Pancreas (tissue), 10 donors: ENCODE results near the gene MTARC2. TPM values are rescaled to one million over a fixed set of nuclear protein-coding genes. Genes with fewer than 3 reads are reported as not detected.
A peak's percentile ranks its signal among the peaks of the same experiment; 100 is the strongest.

Experiments used
- ATAC-seq, 4 donors: fragments of 200-7000 bp; cut with Tn5 transposase; one replicate each; pipeline versions ENCODE4 v1.8.0 to v1.9.1; 2020; ENCODE audit warnings: mild to moderate bottlenecking in 4 of 4, moderate library complexity in 4 of 4
- DNase-seq, 6 donors: peaks; one replicate each; pipeline ENCODE4 v3.0.0-alpha.2; 2020
- FAIRE-seq: peaks from 2 replicates; lab custom pipeline; 2012; peaks lifted over from hg19 to GRCh38; lab: Jason Lieb, UNC
- H3K27ac ChIP-seq, 4 donors: fragments of 200-600 bp; sonication (generic); 1 replicate in 3 of 4; 2 replicates in 1 of 4; pipeline versions ENCODE4 v1.5.0 to v1.8.0; 2020
- H3K27me3 ChIP-seq, 4 donors: fragments of 200-600 bp; one replicate each; pipeline ENCODE4 v1.8.0; 2021
- H3K36me3 ChIP-seq, 3 donors: fragments of 200-600 bp; sonication (generic) in 1 of 3; one replicate each; pipeline versions ENCODE4 v1.5.0 to v1.8.0; 2020 to 2021
- H3K4me1 ChIP-seq, 3 donors: fragments of 200-600 bp; one replicate each; pipeline ENCODE4 v1.8.0; 2021
- H3K4me3 ChIP-seq, 4 donors: fragments of 200-600 bp; sonication (generic) in 2 of 4; one replicate each; pipeline versions ENCODE4 v1.5.0 to v1.8.0; 2020 to 2021
- H3K9me3 ChIP-seq, 4 donors: fragments of 200-600 bp; one replicate each; pipeline ENCODE4 v1.8.0; 2021
- CTCF ChIP-seq, 4 donors: fragments of 200-600 bp; sonication (generic) in 3 of 4; IDR thresholded peaks; one replicate each; pipeline versions ENCODE4 v1.5.0 to v1.8.0; 2021; ENCODE audit warnings: antibody characterized with exemption in 4 of 4
- WGBS, 2 donors: extraction: QIAGEN DNeasy Blood & Tissue Kit; methylation state at CpG; one replicate each; pipeline ENCODE4 v1.1.7; 2013; 5-methylcytosine and 5-hydroxymethylcytosine counted together
- intact Hi-C, 3 donors: fragments of 100-400 bp; cut with DNase I; formaldehyde crosslinking; loops; one replicate each; pipeline versions ENCODE4 v1.11.1 to v1.14.2; 2022
- polyA plus RNA-seq, 2 donors: library from polyadenylated mRNA; stranded (reverse); fragments of 200-250 nt; gene quantifications; one replicate each; pipeline ENCODE4 v1.2.3, GENCODE V29; 2013
- total RNA-seq, 6 donors: library from RNA; stranded (reverse); fragmentation: NEBNext Ultra II Directional in 4 of 6; extraction: Animal tissue kit (Norgen Biotek cat#: 25700) in 4 of 6; gene quantifications; one replicate each; pipeline versions ENCODE4 v1.2.1 to v1.2.4, GENCODE V29; 2021 to 2023
- donor health status: healthy with polysubstance abuse.
- donor health status: DM: no; HTN: no; CAD: no; lungs with moderate emphysema.
- donor health status: DM: no; HTN: no; CAD: no.
- donor health status: control.
- donor health status: control.
- donor health status: Bipolar disorder and iron deficiency.
- donor health status: DM: yes; HTN: yes; CAD: no.
- donor health status: DM: no; HTN: no; CAD: no.
- donor health status: DM: no; HTN: no; CAD: no.
- donor health status: DM: yes; HTN: yes; CAD: no.

The MTARC2 gene
- total and polyA plus RNA-seq, 8 donors: 12.2 to 27.0 (median 16.6) TPM

- Histone ChIP-seq H3K9me3 (no peaks in the 10 kb centered on the region), H3K27me3 (no peaks in the 10 kb centered on the region), H3K27ac (no peak overlapping the region), H3K4me3 (no peak overlapping the region), H3K36me3 (no peaks in the 10 kb centered on the region), H3K4me1 (peaks cover 20 to 28% (median 21%) of the 10 kb centered on the region in 3 donors)
- ATAC-seq: no peak
- DNase-seq: no peak
- 91 to 93% methylated on average over 3 of the region's 3 CpGs for WGBS, 2 donors
- no peak for TF ChIP-seq CTCF (IDR thresholded peaks at IDR 0.05)
- FAIRE-seq: no peak
- intact Hi-C loops: no loop called here
Measured at GRCh38 chr1:220746851-220747250, 1.3 kb upstream of the MTARC2 start.

GRCh38 chr1:220747437-220748088 is 559 bp upstream of the MTARC2 start:
- Histone ChIP-seq H3K27me3 (no peaks in the 10 kb centered on the region), H3K27ac (peak overlapping the region; percentile 82 to 96 (median 88)), H3K36me3 (no peaks in the 10 kb centered on the region), H3K4me1 (peaks cover 22 to 32% (median 23%) of the 10 kb centered on the region in 3 donors), H3K4me3 (peak overlapping the region; percentile 55 to 82 (median 72)), H3K9me3 (no peaks in the 10 kb centered on the region)
- TF ChIP-seq CTCF (IDR thresholded peaks at IDR 0.05): no peak
- no peak for DNase-seq
- 9 to 14% methylated on average over 18 of the region's 18 CpGs for WGBS, 2 donors
- FAIRE-seq: no peak
- intact Hi-C loops: no loop called here
- peak in 1 of 4 donors; percentile 16 for ATAC-seq

- Histone ChIP-seq H3K4me1 (peaks cover 22 to 32% (median 23%) of the 10 kb centered on the region in 3 donors), H3K27me3 (no peaks in the 10 kb centered on the region), H3K36me3 (no peaks in the 10 kb centered on the region), H3K9me3 (no peaks in the 10 kb centered on the region), H3K27ac (peak overlapping the region; percentile 82 to 96 (median 88)), H3K4me3 (peak overlapping the region; percentile 55 to 82 (median 72))
- FAIRE-seq (no peak), DNase-seq (no peak), ATAC-seq (no peak)
- no peak for TF ChIP-seq CTCF (IDR thresholded peaks at IDR 0.05)
- intact Hi-C loops: no loop called here
- WGBS, 2 donors: 0 to 3% methylated on average over 3 of the region's 3 CpGs
Measured at GRCh38 chr1:220748936-220749335, 814 bp downstream of the MTARC2 start.

- Histone ChIP-seq H3K4me1 (peaks cover 22 to 32% (median 23%) of the 10 kb centered on the region in 3 donors), H3K36me3 (peaks cover 0 to 1% (median 0%) of the 10 kb centered on the region in 3 donors), H3K4me3 (peak overlapping the region in 2 of 4 donors; percentile 5 to 82), H3K27ac (peak overlapping the region in 2 of 4 donors; percentile 93 to 96), H3K9me3 (no peaks in the 10 kb centered on the region), H3K27me3 (no peaks in the 10 kb centered on the region)
- no peak for FAIRE-seq
- WGBS, 2 donors: 14 to 15% methylated on average over 6 of the region's 6 CpGs
- no peak for TF ChIP-seq CTCF (IDR thresholded peaks at IDR 0.05)
- no peak for ATAC-seq
- intact Hi-C loops: no loop called here
- DNase-seq: no peak
Measured at GRCh38 chr1:220750131-220750515, 2.0 kb downstream of the MTARC2 start.

GRCh38 chr1:220751111-220751510 is 3.0 kb downstream of the MTARC2 start:
- H3K36me3 ChIP-seq: peaks cover 0 to 10% (median 3%) of the 10 kb centered on the region in 3 donors
- 22 to 24% methylated on average over 2 of the region's 2 CpGs for WGBS, 2 donors
- no peak for FAIRE-seq
- H3K9me3 ChIP-seq: no peaks in the 10 kb centered on the region
- H3K4me1 ChIP-seq: peaks cover 22 to 32% (median 23%) of the 10 kb centered on the region in 3 donors
- peak overlapping the region in 1 of 4 donors; percentile 82 for H3K4me3 ChIP-seq
- H3K27me3 ChIP-seq: no peaks in the 10 kb centered on the region
- intact Hi-C loops: no loop called here
- H3K27ac ChIP-seq: peak overlapping the region; percentile 16 to 96 (median 68)
- peak in 2 of 6 donors; percentile 44 to 67 for DNase-seq
- peak in 3 of 4 donors; percentile 26 to 60 (median 34) for ATAC-seq
- no peak for TF ChIP-seq CTCF (IDR thresholded peaks at IDR 0.05)
